GM23248 (cell line): ENCODE data around the gene EBI3.

Experiments used
- EZH2 ChIP-seq: fragments of 200-600 bp; sonication (generic); IDR thresholded peaks from 2 replicates; pipeline ENCODE4 v1.6.1; 2018; ENCODE audit warnings: antibody characterized with exemption, mild to moderate bottlenecking; ENCODE audit not compliant: insufficient read depth, poor library complexity, severe bottlenecking
- EZH2phosphoT487 ChIP-seq: fragments of 200-600 bp; sonication (generic); IDR thresholded peaks from 2 replicates; pipeline ENCODE4 v1.6.1; 2018; ENCODE audit warnings: antibody characterized with exemption, moderate library complexity, mild to moderate bottlenecking, low read depth; ENCODE audit not compliant: insufficient read depth

GRCh38 chr19:4181053-4181508 is 48.2 kb upstream of the EBI3 start:
- TF ChIP-seq EZH2 (no peak), EZH2phosphoT487 (no peak)
